ENCODE data around the gene ADSS1. TPM values are rescaled to one million over a fixed set of nuclear protein-coding genes. Genes with fewer than 3 reads are reported as not detected.

Gene ADSS1
- total RNA-seq, 1 experiment from 2014 or later: 9.9 TPM

GRCh38 chr14:104776481-104776880 lies 52.5 kb downstream of the ADSS1 start (continued):
- no peak for TF ChIP-seq EZH2 (IDR thresholded peaks at IDR 0.05)
- no peak for TF ChIP-seq CTCF (IDR thresholded peaks at IDR 0.05 in 2 of 3, conservative IDR thresholded peaks at IDR 0.05 in 1 of 3; ENCODE audit: borderline replicate concordance in 1 of 3, insufficient read depth in 1 of 3, low read depth in 2 of 3, low read length in 2 of 3)

- Histone ChIP-seq H3K9me3 (ENCODE audit: control insufficient read depth in 1 of 2, insufficient read depth in 1 of 2, low read depth in 1 of 2, low read length in 2 of 2) (no peaks in the 10 kb centered on the region; a peak in 1 of 4 replicates), H3K27ac (ENCODE audit: low read depth, low read length) (no peak overlapping the region; the same call in 1 of the 2 replicates), H3K4me1 (ENCODE audit: control insufficient read depth in 1 of 2, insufficient read depth in 2 of 2, low read length in 2 of 2) (no peaks in the 10 kb centered on the region), H3K4me3 (replicated peaks in 1 of 2; ENCODE audit: low read depth in 1 of 2, low read length in 2 of 2) (no peak overlapping the region), H4K20me1 (ENCODE audit: insufficient read depth) (no peaks in the 10 kb centered on the region), H2AFZ (ENCODE audit: low read depth, low read length, poor library complexity, severe bottlenecking) (no peak overlapping the region), H3K9me2 (ENCODE audit: insufficient read depth) (no peaks in the 10 kb centered on the region), H3K79me2 (ENCODE audit: insufficient read depth, low read length) (no peaks in the 10 kb centered on the region; the same call in 1 of the 2 replicates), H3K4me2 (ENCODE audit: low read length) (no peak overlapping the region), H3K27me3 (ENCODE audit: insufficient read depth, low read length) (no peaks in the 10 kb centered on the region), H3K9ac (ENCODE audit: low read length) (no peak overlapping the region), H3K36me3 (ENCODE audit: control insufficient read depth in 1 of 2, insufficient read depth in 2 of 2, low read length in 2 of 2) (peaks cover 2 to 27% of the 10 kb centered on the region in 2 experiments; a peak in 2 of 4 replicates)
- BruUV-seq (replicated peaks): no TSS peak
- ATAC-seq: no peak
- no peak for DNase-seq (ENCODE audit: low read depth, low spot score)
- no peak for TF ChIP-seq POLR2A (IDR thresholded peaks at IDR 0.05; ENCODE audit: borderline replicate concordance, extremely low read depth, insufficient read depth, insufficient read length)
- TF ChIP-seq YY1 (IDR thresholded peaks at IDR 0.05; ENCODE audit: extremely low read depth, insufficient replicate concordance, low read depth, low read length): no peak
- no peak for TF ChIP-seq CBX3 (IDR thresholded peaks at IDR 0.05; ENCODE audit: low read depth)
- TF ChIP-seq ZFX (IDR thresholded peaks at IDR 0.05): no peak
- no peak for TF ChIP-seq SIN3A (IDR thresholded peaks at IDR 0.05; ENCODE audit: low read depth)
- no peak for TF ChIP-seq TCF7L2 (IDR thresholded peaks at IDR 0.05; ENCODE audit: borderline replicate concordance, extremely low read depth, insufficient read depth, insufficient read length)
- TF ChIP-seq EGR1 (IDR thresholded peaks at IDR 0.05; ENCODE audit: low read depth): no peak
- TF ChIP-seq SRF (IDR thresholded peaks at IDR 0.05; ENCODE audit: low read depth): no peak
- TF ChIP-seq ELF1 (IDR thresholded peaks at IDR 0.05; ENCODE audit: borderline replicate concordance, low read depth): no peak
- TF ChIP-seq SP1 (IDR thresholded peaks at IDR 0.05; ENCODE audit: low read depth): no peak
- no peak for TF ChIP-seq EZH2 (IDR thresholded peaks at IDR 0.05)
- no peak for TF ChIP-seq ATF3 (IDR thresholded peaks at IDR 0.05)
- TF ChIP-seq RAD21 (IDR thresholded peaks at IDR 0.05; ENCODE audit: low read depth): no peak
- no peak for TF ChIP-seq ZNF274 (IDR thresholded peaks at IDR 0.05; ENCODE audit: low read depth, low read length)
- TF ChIP-seq JUND (IDR thresholded peaks at IDR 0.05): no peak
- no peak for TF ChIP-seq REST (IDR thresholded peaks at IDR 0.05; ENCODE audit: low read depth)
- no peak for TF ChIP-seq CTCF (IDR thresholded peaks at IDR 0.05 in 2 of 3, conservative IDR thresholded peaks at IDR 0.05 in 1 of 3; ENCODE audit: borderline replicate concordance in 1 of 3, insufficient read depth in 1 of 3, low read depth in 2 of 3, low read length in 2 of 3)
- POLR2A ChIA-PET: no interaction called here
- RAD21 ChIA-PET (ENCODE audit: low non-redundant PET in 1 of 2, low total read pairs in 2 of 2, uncharacterized antibody in 2 of 2, unreplicated experiment in 2 of 2): no interaction called here
- CTCF ChIA-PET: no interaction called here
- intact Hi-C loops (cut with micrococcal nuclease): no loop called here
Measured at GRCh38 chr14:104776961-104777807, 53.2 kb downstream of the ADSS1 start.
